ENCODE results near the gene RANGAP1.

RANGAP1 gene

GRCh38 chr22:41285820-41286638, at the start of gene RANGAP1:
Gene RANGAP1, minus strand, starts transcription at chr22:41286187. Its CDS starts 5,143 bp downstream, at chr22:41281044.
- H3K36me3 ChIP-seq (ENCODE audit: insufficient read depth), result 0 out of 2 replicates have a peak, but pooled peaks cover 9% of the 10 kb centered on the region
- H3K4me2 ChIP-seq, result peak within 1 kb of the TSS; percentile 81
- H3K27ac ChIP-seq, result peak within 1 kb of the TSS; percentile 83
- H2AFZ ChIP-seq (ENCODE audit: low read depth), result peak within 1 kb of the TSS; percentile 84
- peak within 1 kb of the TSS; percentile 82 for H3K9ac ChIP-seq
- 0 out of 2 replicates have a peak, but pooled peaks have one; percentile 11 for TF ChIP-seq CTCF (conservative IDR thresholded peaks at IDR 0.05; ENCODE audit: low read depth, low read length)
- H3K4me1 ChIP-seq (ENCODE audit: low read depth, poor library complexity, severe bottlenecking), result peaks cover 17% of the 10 kb centered on the region
- no peaks in the 10 kb centered on the region for H4K20me1 ChIP-seq (ENCODE audit: insufficient read depth)
- H3K79me2 ChIP-seq (ENCODE audit: insufficient read depth, low read depth), result peaks cover 45% of the 10 kb centered on the region
- H3K27me3 ChIP-seq (ENCODE audit: insufficient read depth, low read depth), result no peaks in the 10 kb centered on the region
- peak within 1 kb of the TSS; percentile 39 for H3K4me3 ChIP-seq (IDR thresholded peaks at IDR 0.05; ENCODE audit: insufficient read depth, low read depth, low read length)

- no peak for TF ChIP-seq CTCF (conservative IDR thresholded peaks at IDR 0.05; ENCODE audit: low read depth, low read length)
- no peak overlapping the region for H3K27ac ChIP-seq
- H3K36me3 ChIP-seq (ENCODE audit: insufficient read depth), result no peaks in the 10 kb centered on the region
- no peak overlapping the region for H2AFZ ChIP-seq (ENCODE audit: low read depth)
- no peaks in the 10 kb centered on the region for H3K4me1 ChIP-seq (ENCODE audit: low read depth, poor library complexity, severe bottlenecking)
- H3K4me3 ChIP-seq (IDR thresholded peaks at IDR 0.05; ENCODE audit: insufficient read depth, low read depth, low read length), result no peak overlapping the region
- H3K79me2 ChIP-seq (ENCODE audit: insufficient read depth, low read depth), result no peaks in the 10 kb centered on the region
- no peaks in the 10 kb centered on the region for H4K20me1 ChIP-seq (ENCODE audit: insufficient read depth)
- no peak overlapping the region for H3K9ac ChIP-seq
- no peaks in the 10 kb centered on the region for H3K27me3 ChIP-seq (ENCODE audit: insufficient read depth, low read depth)
- no peak overlapping the region for H3K4me2 ChIP-seq
Observed at GRCh38 chr22:41334951-41335635, 49.1 kb upstream of the RANGAP1 start.

- Histone ChIP-seq H4K20me1 (ENCODE audit: insufficient read depth) (no peaks in the 10 kb centered on the region), H3K9ac (no peak overlapping the region), H3K4me1 (ENCODE audit: low read depth, poor library complexity, severe bottlenecking) (no peaks in the 10 kb centered on the region), H3K36me3 (ENCODE audit: insufficient read depth) (no peaks in the 10 kb centered on the region), H3K27me3 (ENCODE audit: insufficient read depth, low read depth) (no peaks in the 10 kb centered on the region), H3K79me2 (ENCODE audit: insufficient read depth, low read depth) (no peaks in the 10 kb centered on the region), H3K4me3 (IDR thresholded peaks at IDR 0.05; ENCODE audit: insufficient read depth, low read depth, low read length) (no peak overlapping the region), H3K4me2 (no peak overlapping the region), H3K27ac (no peak overlapping the region), H2AFZ (ENCODE audit: low read depth) (no peak overlapping the region)
- no peak for TF ChIP-seq CTCF (conservative IDR thresholded peaks at IDR 0.05; ENCODE audit: low read depth, low read length)
Observed at GRCh38 chr22:41334215-41334614, 48.2 kb upstream of the RANGAP1 start.

- Histone ChIP-seq H3K4me3 (IDR thresholded peaks at IDR 0.05; ENCODE audit: insufficient read depth, low read depth, low read length) (no peak overlapping the region), H4K20me1 (ENCODE audit: insufficient read depth) (no peaks in the 10 kb centered on the region), H3K36me3 (ENCODE audit: insufficient read depth) (no peaks in the 10 kb centered on the region), H3K27me3 (ENCODE audit: insufficient read depth, low read depth) (no peaks in the 10 kb centered on the region), H3K4me2 (no peak overlapping the region), H3K4me1 (ENCODE audit: low read depth, poor library complexity, severe bottlenecking) (no peaks in the 10 kb centered on the region), H2AFZ (ENCODE audit: low read depth) (no peak overlapping the region), H3K27ac (no peak overlapping the region), H3K79me2 (ENCODE audit: insufficient read depth, low read depth) (no peaks in the 10 kb centered on the region), H3K9ac (no peak overlapping the region)
- no peak for TF ChIP-seq CTCF (conservative IDR thresholded peaks at IDR 0.05; ENCODE audit: low read depth, low read length)
Observed at GRCh38 chr22:41333806-41334205, 47.8 kb upstream of the RANGAP1 start.

Data from KMS-11 (cell line).